K562 treated with DMSO at 1 percent for 4 hours (cell line): ENCODE measurements around the gene ACE. TPM values are rescaled to one million over a fixed set of nuclear protein-coding genes. Genes with fewer than 3 reads are reported as not detected.

Experiments
- total RNA-seq: library from RNA; unstranded; fragments of 300-600 nt; gene quantifications from 2 replicates; pipeline ENCODE4 v1.2.3, GENCODE V29; 2022; ENCODE audit not compliant: insufficient read depth

ACE gene
- 0.79 and 2.8 TPM in 2 replicates for total RNA-seq

GRCh38 chr17:63476854-63477479 is at the start of gene ACE:
TSS of gene ACE (plus strand) at chr17:63477061. CDS start at chr17:63477095, 34 bp downstream.

GRCh38 chr17:63445954-63446752 is 30.7 kb upstream of the ACE start, which contains the start of gene CYB561:
TSS of gene CYB561 (minus strand) at chr17:63446306. CDS start at chr17:63437547, 8,759 bp downstream.

GRCh38 chr17:63523253-63523855 is 46.5 kb downstream of the ACE start, which contains the start of gene KCNH6:
TSS of gene KCNH6 (plus strand) at chr17:63523358. CDS start at chr17:63523414, 56 bp downstream.

Other genes with a start within 250 kb of the ACE start
- gene CYB561, start 30.8 kb upstream of the ACE start, total RNA-seq = 38.6 and 39.6 TPM in 2 replicates
- gene KCNH6, start 46.3 kb downstream of the ACE start, total RNA-seq = not detected in 2 replicates
- 100 and 102 TPM in 2 replicates for gene DCAF7, start 73.4 kb downstream of the ACE start, total RNA-seq
- gene TACO1, start 123.8 kb downstream of the ACE start, total RNA-seq = 30.2 and 30.4 TPM in 2 replicates
- gene MAP3K3, start 145.4 kb downstream of the ACE start, total RNA-seq = 16.7 and 21.2 TPM in 2 replicates
- 3.0 and 4.6 TPM in 2 replicates for gene LIMD2, start 223.1 kb downstream of the ACE start, total RNA-seq